ENCODE data around the gene TUNAR.

The TUNAR gene

GRCh38 chr14:95889236-95889979, 12.8 kb downstream of the TUNAR start:
- DNase-seq (ENCODE audit: low spot score), result no peak
- no peak for TF ChIP-seq CTCF (IDR thresholded peaks at IDR 0.05; ENCODE audit: extremely low read depth, insufficient read depth, missing control alignments)
- in situ Hi-C loops (cut with MboI; ENCODE audit: low pct_unique_long_range_greater_than_20kb, low sequenced_read_pairs, unreplicated experiment), result no loop called here

GRCh38 chr14:95891742-95892141, 15.1 kb downstream of the TUNAR start:
- TF ChIP-seq CTCF (IDR thresholded peaks at IDR 0.05; ENCODE audit: extremely low read depth, insufficient read depth, missing control alignments), result no peak
- in situ Hi-C loops (cut with MboI; ENCODE audit: low pct_unique_long_range_greater_than_20kb, low sequenced_read_pairs, unreplicated experiment), result no loop called here
- no peak for DNase-seq (ENCODE audit: low spot score)

- TF ChIP-seq CTCF (IDR thresholded peaks at IDR 0.05; ENCODE audit: extremely low read depth, insufficient read depth, missing control alignments), result no peak
- in situ Hi-C loops (cut with MboI; ENCODE audit: low pct_unique_long_range_greater_than_20kb, low sequenced_read_pairs, unreplicated experiment), result no loop called here
- DNase-seq (ENCODE audit: low spot score), result no peak
Measured at GRCh38 chr14:95892142-95892541, 15.5 kb downstream of the TUNAR start.

- peak; percentile 47 for DNase-seq (ENCODE audit: low spot score)
- in situ Hi-C loops (cut with MboI; ENCODE audit: low pct_unique_long_range_greater_than_20kb, low sequenced_read_pairs, unreplicated experiment), result no loop called here
- peak; percentile 26 for TF ChIP-seq CTCF (IDR thresholded peaks at IDR 0.05; ENCODE audit: extremely low read depth, insufficient read depth, missing control alignments)
Measured at GRCh38 chr14:95895720-95896119, 19.1 kb downstream of the TUNAR start.

- DNase-seq (ENCODE audit: low spot score), result no peak
- TF ChIP-seq CTCF (IDR thresholded peaks at IDR 0.05; ENCODE audit: extremely low read depth, insufficient read depth, missing control alignments), result no peak
- in situ Hi-C loops (cut with MboI; ENCODE audit: low pct_unique_long_range_greater_than_20kb, low sequenced_read_pairs, unreplicated experiment), result no loop called here
Measured at GRCh38 chr14:95896498-95897135, 20.0 kb downstream of the TUNAR start.

GRCh38 chr14:95897280-95897679, 20.6 kb downstream of the TUNAR start:
- TF ChIP-seq CTCF (IDR thresholded peaks at IDR 0.05; ENCODE audit: extremely low read depth, insufficient read depth, missing control alignments), result no peak
- in situ Hi-C loops (cut with MboI; ENCODE audit: low pct_unique_long_range_greater_than_20kb, low sequenced_read_pairs, unreplicated experiment), result no loop called here
- DNase-seq (ENCODE audit: low spot score), result no peak

All from GM13977 (cell line).